Measurements from ENCODE around the gene SEMA6B.

DNA sequence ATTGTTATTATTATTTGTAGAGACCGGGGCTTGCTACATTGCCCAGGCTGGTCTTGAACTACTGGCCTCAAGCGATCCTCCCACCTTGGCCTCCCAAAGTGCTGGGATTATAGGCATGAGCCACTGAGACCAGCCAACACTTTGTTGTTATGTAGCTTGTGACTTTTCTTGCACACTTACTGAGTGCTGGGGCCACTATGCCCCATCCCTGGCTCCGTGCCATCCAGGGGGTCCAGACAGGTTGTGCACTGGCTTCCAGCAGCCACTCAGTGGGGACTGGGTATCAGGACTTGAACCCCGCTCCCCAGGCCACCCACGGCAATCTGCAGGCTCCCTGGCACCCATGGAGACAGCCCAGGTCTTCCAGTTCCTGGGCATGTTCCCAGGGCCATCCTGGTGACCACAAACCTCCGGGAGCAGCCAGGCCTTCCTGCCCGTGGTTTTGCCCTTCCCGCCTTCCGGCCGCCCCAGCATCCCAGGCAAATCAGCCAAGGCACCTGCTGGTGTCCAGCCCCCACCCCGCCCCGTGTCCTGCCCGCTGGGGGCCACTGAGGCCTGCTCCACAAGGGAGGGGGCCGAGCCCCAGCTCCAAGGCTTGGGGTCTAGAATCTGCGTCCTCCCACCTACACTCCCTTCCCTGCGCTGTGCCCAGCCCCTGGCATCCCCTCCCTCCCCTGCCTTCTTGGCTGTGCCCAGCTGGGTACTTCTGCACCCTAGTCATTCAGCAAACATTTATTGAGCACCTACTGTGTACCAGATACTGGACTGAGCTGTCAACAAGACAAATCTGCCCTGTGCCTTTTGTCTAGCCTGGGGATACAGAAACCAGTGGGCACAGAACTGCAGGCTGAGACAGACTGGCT is 23.7 kb upstream of the SEMA6B start:
- TF ChIP-seq CTCF (conservative IDR thresholded peaks at IDR 0.05), result no peak
- TF ChIP-seq ZFX (IDR thresholded peaks at IDR 0.05), result no peak
